Upper lobe of left lung (tissue), 4 donors: ENCODE data around the gene AMFR.
"Not testable (repeated sequence)": the region's sequence is repeated elsewhere in the genome, so short reads cannot be mapped to it uniquely, and the experiment has no call there.

ENCODE experiments used
- CTCF ChIP-seq, 6 experiments: fragments of 450-650 bp in 4 of 6; fragments of 200-600 bp in 2 of 6; sonication (generic) in 2 of 6; IDR thresholded peaks; one replicate each; pipeline ENCODE4 v1.5.1; 2016 to 2019; ENCODE audit warnings: antibody characterized with exemption in 6 of 6
- EP300 ChIP-seq, 4 donors: sonication (generic); formaldehyde crosslinking; IDR thresholded peaks; one replicate each; pipeline ENCODE4 v1.5.1; 2017; ENCODE audit warnings: antibody characterized with exemption in 4 of 4, control low read depth in 2 of 4
- POLR2A ChIP-seq, 4 donors: fragments of 450-650 bp; IDR thresholded peaks; one replicate each; pipeline ENCODE4 v1.5.1; 2016 to 2017; ENCODE audit warnings: antibody characterized with exemption in 4 of 4, mild to moderate bottlenecking in 2 of 4

GRCh38 chr16:56396724-56397123, 28.6 kb downstream of the AMFR start:
- not testable (repeated sequence) for TF ChIP-seq EP300, CTCF, POLR2A (IDR thresholded peaks at IDR 0.05)
